WTC11 (cell line): ENCODE results near the gene BBS12. TPM values are rescaled to one million over a fixed set of nuclear protein-coding genes. Genes with fewer than 3 reads are reported as not detected.

Source experiments
- ATAC-seq: fragments of 200-7000 bp; cut with Tn5 transposase; 2 replicates; pipeline ENCODE4 v1.10.0; 2021; ENCODE audit warnings: mild to moderate bottlenecking, moderate library complexity
- CTCF ChIA-PET: fragments of 300-600 bp; sonication (Branson Sonifier 250); formaldehyde crosslinking; loops from one replicate; lab custom pipeline; 2021; ENCODE audit warnings: antibody characterized with exemption; lab: Charles Lee
- POLR2A ChIA-PET: fragments of 350-600 bp; sonication (Branson Sonifier 250); formaldehyde crosslinking; loops from one replicate; lab custom pipeline; 2021; ENCODE audit warnings: antibody characterized with exemption; lab: Charles Lee
- DNase-seq: peaks from one replicate; pipeline ENCODE4 v3.0.0; 2021; ENCODE audit warnings: low spot score
- H3K27ac Mint-ChIP-seq: 2 replicates; pipeline ENCODE4 v1.8.0; 2021; ENCODE audit warnings: mixed read lengths
- H3K27me3 Mint-ChIP-seq: 2 replicates; pipeline ENCODE4 v1.8.0; 2021; ENCODE audit warnings: low read depth, mild to moderate bottlenecking, moderate library complexity, mixed read lengths
- H3K36me3 Mint-ChIP-seq: 2 replicates; pipeline ENCODE4 v1.8.0; 2021; ENCODE audit warnings: mixed read lengths
- H3K4me1 Mint-ChIP-seq: 2 replicates; pipeline ENCODE4 v1.8.0; 2022; ENCODE audit warnings: mixed read lengths
- H3K4me3 Mint-ChIP-seq: 2 replicates; pipeline ENCODE4 v1.8.0; 2021; ENCODE audit warnings: mild to moderate bottlenecking, moderate library complexity, mixed read lengths
- H3K9me3 Mint-ChIP-seq: 2 replicates; pipeline ENCODE4 v1.8.0; 2021; ENCODE audit warnings: mixed read lengths
- EMX1 ChIP-seq: fragments of 250-450 bp; sonication (Bioruptor Pico); IDR thresholded peaks from 2 replicates; pipeline ENCODE4 v1.8.0; 2021; ENCODE audit warnings: mild to moderate bottlenecking
- FOXP1 ChIP-seq: sonication (generic); formaldehyde crosslinking; IDR thresholded peaks from 2 replicates; pipeline ENCODE4 v1.8.0; 2022; ENCODE audit warnings: missing genetic modification reagents, mild to moderate bottlenecking, moderate library complexity, borderline replicate concordance
- HMGA2 ChIP-seq: fragments of 250-450 bp; sonication (Bioruptor Pico); IDR thresholded peaks from 2 replicates; pipeline ENCODE4 v1.4.0; 2021; ENCODE audit warnings: mild to moderate bottlenecking, moderate library complexity
- MXD4 ChIP-seq: fragments of 250-450 bp; sonication (Bioruptor Pico); IDR thresholded peaks from 2 replicates; pipeline ENCODE4 v1.8.0; 2021; ENCODE audit warnings: mild to moderate bottlenecking, moderate library complexity, borderline replicate concordance
- TEAD1 ChIP-seq: sonication (generic); formaldehyde crosslinking; IDR thresholded peaks from 2 replicates; pipeline ENCODE4 v1.8.0; 2022; ENCODE audit warnings: mild to moderate bottlenecking, missing genetic modification reagents
- ZNF138 ChIP-seq: sonication (generic); formaldehyde crosslinking; conservative IDR thresholded peaks from 2 replicates; pipeline ENCODE4 v1.8.1; 2022; ENCODE audit warnings: mild to moderate bottlenecking, moderate library complexity, missing genetic modification reagents
- ZNF219 ChIP-seq: sonication (generic); formaldehyde crosslinking; IDR thresholded peaks from 2 replicates; pipeline ENCODE4 v1.8.0; 2023; ENCODE audit warnings: missing genetic modification reagents, mild to moderate bottlenecking, borderline replicate concordance
- total RNA-seq: library from RNA; stranded (reverse); gene quantifications from 3 replicates; pipeline ENCODE4 v1.2.3, GENCODE V29; 2021
- TF ChIP-seq, protein P1 (sequence below): sonication (generic); formaldehyde crosslinking; conservative IDR thresholded peaks from 2 replicates; pipeline ENCODE4 v1.8.1; 2023; ENCODE audit warnings: mild to moderate bottlenecking, low read depth, missing genetic modification reagents, moderate library complexity
- TF ChIP-seq, protein P2 (sequence below): sonication (generic); formaldehyde crosslinking; IDR thresholded peaks from 2 replicates; pipeline ENCODE4 v1.8.1; 2023; ENCODE audit warnings: mild to moderate bottlenecking, missing genetic modification reagents
- TF ChIP-seq, protein P3 (sequence below): sonication (generic); formaldehyde crosslinking; IDR thresholded peaks from 2 replicates; pipeline ENCODE4 v1.8.0; 2023; ENCODE audit warnings: mild to moderate bottlenecking, missing genetic modification reagents
- TF ChIP-seq, protein P4 (sequence below): sonication (generic); formaldehyde crosslinking; IDR thresholded peaks from 2 replicates; pipeline ENCODE4 v1.8.0; 2022; ENCODE audit warnings: mild to moderate bottlenecking, missing genetic modification reagents
- TF ChIP-seq, protein P5 (sequence below): sonication (generic); formaldehyde crosslinking; IDR thresholded peaks from 2 replicates; pipeline ENCODE4 v1.8.1; 2022; ENCODE audit warnings: low read depth, missing genetic modification reagents, borderline replicate concordance
- TF ChIP-seq, protein P6 (sequence below): sonication (generic); formaldehyde crosslinking; IDR thresholded peaks from 2 replicates; pipeline ENCODE4 v1.8.0; 2022; ENCODE audit warnings: mild to moderate bottlenecking, missing genetic modification reagents
- TF ChIP-seq, protein P7 (sequence below): fragments of 250-450 bp; sonication (Bioruptor Pico); IDR thresholded peaks from 2 replicates; pipeline ENCODE4 v1.9.0; 2021; ENCODE audit warnings: mild to moderate bottlenecking

Gene BBS12
- total RNA-seq, 1 experiment from 2014 or later = 2.7 TPM

DNA sequence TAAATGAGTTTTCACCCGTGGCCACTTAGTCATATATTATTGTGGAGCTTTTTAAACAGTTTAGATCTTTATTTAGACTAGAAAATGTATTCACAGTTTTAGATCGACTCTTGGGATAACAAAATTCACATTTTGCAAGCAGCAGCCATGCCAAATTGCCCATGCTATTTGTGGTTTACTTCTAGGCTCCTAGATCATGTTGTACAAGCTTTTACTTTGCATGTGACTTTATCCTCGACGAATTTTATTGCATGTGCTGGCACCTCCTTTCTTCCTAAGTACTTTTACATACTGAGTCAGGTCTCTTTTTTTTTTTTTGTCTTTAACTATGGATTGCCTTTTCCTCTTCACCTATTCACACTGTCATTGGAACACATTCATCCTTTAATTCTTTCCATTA, 23.2 kb downstream of the BBS12 start:
- Mint-ChIP-seq H3K9me3 (0 out of 2 replicates have a peak, but pooled peaks cover 3% of the 10 kb centered on the region), H3K27me3 (no peaks in the 10 kb centered on the region), H3K27ac (no peak overlapping the region), H3K36me3 (no peaks in the 10 kb centered on the region), H3K4me1 (peaks cover 26% of the 10 kb centered on the region), H3K4me3 (no peak overlapping the region)
- ATAC-seq (no peak), DNase-seq (no peak)
- ChIA-PET CTCF (interaction anchor here (0.9 to 1.9 kb wide), 5 partner anchors 11 to 125 kb away, joined by 3 to 8 read pairs (median 3); no protein-coding TSS in a partner anchor), POLR2A (interaction anchor here (0.7 kb wide), 1 partner anchor 101 kb away, joined by 3 read pairs; no protein-coding TSS in a partner anchor)
- TF ChIP-seq, protein P1, sequence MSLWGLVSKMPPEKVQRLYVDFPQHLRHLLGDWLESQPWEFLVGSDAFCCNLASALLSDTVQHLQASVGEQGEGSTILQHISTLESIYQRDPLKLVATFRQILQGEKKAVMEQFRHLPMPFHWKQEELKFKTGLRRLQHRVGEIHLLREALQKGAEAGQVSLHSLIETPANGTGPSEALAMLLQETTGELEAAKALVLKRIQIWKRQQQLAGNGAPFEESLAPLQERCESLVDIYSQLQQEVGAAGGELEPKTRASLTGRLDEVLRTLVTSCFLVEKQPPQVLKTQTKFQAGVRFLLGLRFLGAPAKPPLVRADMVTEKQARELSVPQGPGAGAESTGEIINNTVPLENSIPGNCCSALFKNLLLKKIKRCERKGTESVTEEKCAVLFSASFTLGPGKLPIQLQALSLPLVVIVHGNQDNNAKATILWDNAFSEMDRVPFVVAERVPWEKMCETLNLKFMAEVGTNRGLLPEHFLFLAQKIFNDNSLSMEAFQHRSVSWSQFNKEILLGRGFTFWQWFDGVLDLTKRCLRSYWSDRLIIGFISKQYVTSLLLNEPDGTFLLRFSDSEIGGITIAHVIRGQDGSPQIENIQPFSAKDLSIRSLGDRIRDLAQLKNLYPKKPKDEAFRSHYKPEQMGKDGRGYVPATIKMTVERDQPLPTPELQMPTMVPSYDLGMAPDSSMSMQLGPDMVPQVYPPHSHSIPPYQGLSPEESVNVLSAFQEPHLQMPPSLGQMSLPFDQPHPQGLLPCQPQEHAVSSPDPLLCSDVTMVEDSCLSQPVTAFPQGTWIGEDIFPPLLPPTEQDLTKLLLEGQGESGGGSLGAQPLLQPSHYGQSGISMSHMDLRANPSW (CRISPR knock-in tag) = no peak
- TF ChIP-seq HMGA2 (CRISPR knock-in tag) = no peak
- TF ChIP-seq, protein P2, sequence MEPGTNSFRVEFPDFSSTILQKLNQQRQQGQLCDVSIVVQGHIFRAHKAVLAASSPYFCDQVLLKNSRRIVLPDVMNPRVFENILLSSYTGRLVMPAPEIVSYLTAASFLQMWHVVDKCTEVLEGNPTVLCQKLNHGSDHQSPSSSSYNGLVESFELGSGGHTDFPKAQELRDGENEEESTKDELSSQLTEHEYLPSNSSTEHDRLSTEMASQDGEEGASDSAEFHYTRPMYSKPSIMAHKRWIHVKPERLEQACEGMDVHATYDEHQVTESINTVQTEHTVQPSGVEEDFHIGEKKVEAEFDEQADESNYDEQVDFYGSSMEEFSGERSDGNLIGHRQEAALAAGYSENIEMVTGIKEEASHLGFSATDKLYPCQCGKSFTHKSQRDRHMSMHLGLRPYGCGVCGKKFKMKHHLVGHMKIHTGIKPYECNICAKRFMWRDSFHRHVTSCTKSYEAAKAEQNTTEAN (CRISPR knock-in tag) = no peak
- TF ChIP-seq, protein P3, sequence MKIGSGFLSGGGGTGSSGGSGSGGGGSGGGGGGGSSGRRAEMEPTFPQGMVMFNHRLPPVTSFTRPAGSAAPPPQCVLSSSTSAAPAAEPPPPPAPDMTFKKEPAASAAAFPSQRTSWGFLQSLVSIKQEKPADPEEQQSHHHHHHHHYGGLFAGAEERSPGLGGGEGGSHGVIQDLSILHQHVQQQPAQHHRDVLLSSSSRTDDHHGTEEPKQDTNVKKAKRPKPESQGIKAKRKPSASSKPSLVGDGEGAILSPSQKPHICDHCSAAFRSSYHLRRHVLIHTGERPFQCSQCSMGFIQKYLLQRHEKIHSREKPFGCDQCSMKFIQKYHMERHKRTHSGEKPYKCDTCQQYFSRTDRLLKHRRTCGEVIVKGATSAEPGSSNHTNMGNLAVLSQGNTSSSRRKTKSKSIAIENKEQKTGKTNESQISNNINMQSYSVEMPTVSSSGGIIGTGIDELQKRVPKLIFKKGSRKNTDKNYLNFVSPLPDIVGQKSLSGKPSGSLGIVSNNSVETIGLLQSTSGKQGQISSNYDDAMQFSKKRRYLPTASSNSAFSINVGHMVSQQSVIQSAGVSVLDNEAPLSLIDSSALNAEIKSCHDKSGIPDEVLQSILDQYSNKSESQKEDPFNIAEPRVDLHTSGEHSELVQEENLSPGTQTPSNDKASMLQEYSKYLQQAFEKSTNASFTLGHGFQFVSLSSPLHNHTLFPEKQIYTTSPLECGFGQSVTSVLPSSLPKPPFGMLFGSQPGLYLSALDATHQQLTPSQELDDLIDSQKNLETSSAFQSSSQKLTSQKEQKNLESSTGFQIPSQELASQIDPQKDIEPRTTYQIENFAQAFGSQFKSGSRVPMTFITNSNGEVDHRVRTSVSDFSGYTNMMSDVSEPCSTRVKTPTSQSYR = no peak
- TF ChIP-seq, protein P4, sequence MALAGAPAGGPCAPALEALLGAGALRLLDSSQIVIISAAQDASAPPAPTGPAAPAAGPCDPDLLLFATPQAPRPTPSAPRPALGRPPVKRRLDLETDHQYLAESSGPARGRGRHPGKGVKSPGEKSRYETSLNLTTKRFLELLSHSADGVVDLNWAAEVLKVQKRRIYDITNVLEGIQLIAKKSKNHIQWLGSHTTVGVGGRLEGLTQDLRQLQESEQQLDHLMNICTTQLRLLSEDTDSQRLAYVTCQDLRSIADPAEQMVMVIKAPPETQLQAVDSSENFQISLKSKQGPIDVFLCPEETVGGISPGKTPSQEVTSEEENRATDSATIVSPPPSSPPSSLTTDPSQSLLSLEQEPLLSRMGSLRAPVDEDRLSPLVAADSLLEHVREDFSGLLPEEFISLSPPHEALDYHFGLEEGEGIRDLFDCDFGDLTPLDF (CRISPR knock-in tag) = no peak
- no peak for TF ChIP-seq MXD4
- TF ChIP-seq TEAD1 (CRISPR knock-in tag) = no peak
- no peak for TF ChIP-seq ZNF219 (CRISPR knock-in tag)
- TF ChIP-seq, protein P5, sequence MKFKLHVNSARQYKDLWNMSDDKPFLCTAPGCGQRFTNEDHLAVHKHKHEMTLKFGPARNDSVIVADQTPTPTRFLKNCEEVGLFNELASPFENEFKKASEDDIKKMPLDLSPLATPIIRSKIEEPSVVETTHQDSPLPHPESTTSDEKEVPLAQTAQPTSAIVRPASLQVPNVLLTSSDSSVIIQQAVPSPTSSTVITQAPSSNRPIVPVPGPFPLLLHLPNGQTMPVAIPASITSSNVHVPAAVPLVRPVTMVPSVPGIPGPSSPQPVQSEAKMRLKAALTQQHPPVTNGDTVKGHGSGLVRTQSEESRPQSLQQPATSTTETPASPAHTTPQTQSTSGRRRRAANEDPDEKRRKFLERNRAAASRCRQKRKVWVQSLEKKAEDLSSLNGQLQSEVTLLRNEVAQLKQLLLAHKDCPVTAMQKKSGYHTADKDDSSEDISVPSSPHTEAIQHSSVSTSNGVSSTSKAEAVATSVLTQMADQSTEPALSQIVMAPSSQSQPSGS (CRISPR knock-in tag) = no peak
- TF ChIP-seq, protein P6, sequence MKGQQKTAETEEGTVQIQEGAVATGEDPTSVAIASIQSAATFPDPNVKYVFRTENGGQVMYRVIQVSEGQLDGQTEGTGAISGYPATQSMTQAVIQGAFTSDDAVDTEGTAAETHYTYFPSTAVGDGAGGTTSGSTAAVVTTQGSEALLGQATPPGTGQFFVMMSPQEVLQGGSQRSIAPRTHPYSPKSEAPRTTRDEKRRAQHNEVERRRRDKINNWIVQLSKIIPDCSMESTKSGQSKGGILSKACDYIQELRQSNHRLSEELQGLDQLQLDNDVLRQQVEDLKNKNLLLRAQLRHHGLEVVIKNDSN (CRISPR knock-in tag) = no peak
- TF ChIP-seq EMX1 (CRISPR knock-in tag) = no peak
- TF ChIP-seq FOXP1 (CRISPR knock-in tag) = no peak
- TF ChIP-seq ZNF138 = no peak
- TF ChIP-seq, protein P7, sequence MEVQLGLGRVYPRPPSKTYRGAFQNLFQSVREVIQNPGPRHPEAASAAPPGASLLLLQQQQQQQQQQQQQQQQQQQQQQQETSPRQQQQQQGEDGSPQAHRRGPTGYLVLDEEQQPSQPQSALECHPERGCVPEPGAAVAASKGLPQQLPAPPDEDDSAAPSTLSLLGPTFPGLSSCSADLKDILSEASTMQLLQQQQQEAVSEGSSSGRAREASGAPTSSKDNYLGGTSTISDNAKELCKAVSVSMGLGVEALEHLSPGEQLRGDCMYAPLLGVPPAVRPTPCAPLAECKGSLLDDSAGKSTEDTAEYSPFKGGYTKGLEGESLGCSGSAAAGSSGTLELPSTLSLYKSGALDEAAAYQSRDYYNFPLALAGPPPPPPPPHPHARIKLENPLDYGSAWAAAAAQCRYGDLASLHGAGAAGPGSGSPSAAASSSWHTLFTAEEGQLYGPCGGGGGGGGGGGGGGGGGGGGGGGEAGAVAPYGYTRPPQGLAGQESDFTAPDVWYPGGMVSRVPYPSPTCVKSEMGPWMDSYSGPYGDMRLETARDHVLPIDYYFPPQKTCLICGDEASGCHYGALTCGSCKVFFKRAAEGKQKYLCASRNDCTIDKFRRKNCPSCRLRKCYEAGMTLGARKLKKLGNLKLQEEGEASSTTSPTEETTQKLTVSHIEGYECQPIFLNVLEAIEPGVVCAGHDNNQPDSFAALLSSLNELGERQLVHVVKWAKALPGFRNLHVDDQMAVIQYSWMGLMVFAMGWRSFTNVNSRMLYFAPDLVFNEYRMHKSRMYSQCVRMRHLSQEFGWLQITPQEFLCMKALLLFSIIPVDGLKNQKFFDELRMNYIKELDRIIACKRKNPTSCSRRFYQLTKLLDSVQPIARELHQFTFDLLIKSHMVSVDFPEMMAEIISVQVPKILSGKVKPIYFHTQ (CRISPR knock-in tag) = no peak
